SK-N-MC (cell line): ENCODE data around the gene CRACR2B.

Experiments used
- EZH2 ChIP-seq: fragments of 200-600 bp; sonication (generic); IDR thresholded peaks from one replicate; pipeline ENCODE4 v1.6.1; 2017; ENCODE audit warnings: antibody characterized with exemption
- FOXP2 ChIP-seq: optimal IDR thresholded peaks from 2 replicates; pipeline ENCODE3; 2011; ENCODE audit warnings: mild to moderate bottlenecking, moderate library complexity; ENCODE audit not compliant: insufficient read depth; ENCODE audit errors: extremely low read length, control extremely low read depth
- POLR2AphosphoS5 ChIP-seq: IDR thresholded peaks from 2 replicates; pipeline ENCODE4 v1.6.1; 2012; ENCODE audit warnings: mild to moderate bottlenecking, low read depth, low read length, borderline replicate concordance

DNA sequence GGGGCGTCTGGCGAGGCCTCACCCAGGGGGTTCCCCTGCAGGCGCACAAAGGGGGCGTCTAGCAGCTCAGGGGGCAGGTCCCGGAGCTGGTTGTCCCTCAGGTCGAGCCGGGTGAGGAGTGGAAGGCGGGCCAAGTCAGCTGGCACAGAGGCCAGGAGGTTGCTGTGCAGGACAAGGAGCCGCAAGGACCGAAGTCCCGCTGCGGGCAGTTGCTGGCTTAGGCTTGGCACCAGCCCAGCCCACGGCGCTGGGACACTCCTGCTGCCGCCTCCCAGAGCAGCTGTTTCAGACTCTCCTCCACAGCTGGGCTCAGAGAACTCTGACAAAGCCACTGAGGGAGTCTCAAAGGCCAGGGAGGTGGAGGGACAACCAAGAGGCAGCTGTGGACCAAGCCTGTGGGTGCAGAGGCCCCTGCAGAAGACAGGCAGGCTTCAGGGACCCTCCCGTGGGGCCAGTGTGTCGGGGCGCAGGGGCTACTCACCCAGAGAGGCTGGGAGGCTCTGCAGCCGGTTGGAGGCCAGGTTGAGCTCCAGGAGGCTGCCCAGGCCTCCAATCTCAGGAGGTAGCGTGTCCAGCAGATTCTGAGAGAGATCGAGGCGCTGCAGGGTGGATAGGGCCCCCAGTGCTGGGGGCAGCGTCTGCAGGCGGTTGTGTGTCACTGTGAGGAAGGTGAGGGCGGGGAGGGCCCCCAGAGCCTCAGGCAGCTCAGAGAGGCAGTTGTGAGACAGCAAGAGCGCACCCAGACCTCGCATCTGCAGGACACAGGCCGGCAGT is 24.8 kb upstream of the CRACR2B start:
- TF ChIP-seq EZH2 = no peak
- no peak for TF ChIP-seq POLR2AphosphoS5
- TF ChIP-seq FOXP2 = no peak
